Body of pancreas (tissue), 4 donors: Measurements from ENCODE around the gene SSTR1.

Experiments used
- CTCF ChIP-seq, 7 experiments: fragments of 450-650 bp in 4 of 7; fragments of 200-600 bp in 3 of 7; sonication (generic) in 3 of 7; IDR thresholded peaks; one replicate each; pipeline ENCODE4 v1.5.1; 2016 to 2019; ENCODE audit warnings: antibody characterized with exemption in 7 of 7
- POLR2A ChIP-seq, 3 donors: fragments of 450-650 bp; IDR thresholded peaks; one replicate each; pipeline ENCODE4 v1.6.1; 2016; ENCODE audit warnings: antibody characterized with exemption in 3 of 3, mild to moderate bottlenecking in 2 of 3

GRCh38 chr14:38209572-38210557 lies 2.2 kb downstream of the SSTR1 start:
- TF ChIP-seq CTCF (IDR thresholded peaks at IDR 0.05) = no peak
- TF ChIP-seq POLR2A (IDR thresholded peaks at IDR 0.05) = no peak
